HepG2 (cell line): Measurements from ENCODE around the gene EIF4G3. TPM values are rescaled to one million over a fixed set of nuclear protein-coding genes. Genes with fewer than 3 reads are reported as not detected.
A peak's percentile ranks its signal among the peaks of the same experiment; 100 is the strongest.

Source experiments
- ARHGAP35 ChIP-seq: sonication (generic); formaldehyde crosslinking; IDR thresholded peaks from 2 replicates; pipeline ENCODE4 v1.9.0; 2022; ENCODE audit warnings: mild to moderate bottlenecking, inconsistent platforms, moderate library complexity, missing genetic modification reagents, borderline replicate concordance
- ATF1 ChIP-seq: IDR thresholded peaks from 2 replicates; pipeline ENCODE4 v1.6.1; 2016; ENCODE audit warnings: mild to moderate bottlenecking, control low read depth
- BORCS8-MEF2B ChIP-seq: sonication (generic); formaldehyde crosslinking; IDR thresholded peaks from 2 replicates; pipeline ENCODE4 v1.8.0; 2022; ENCODE audit warnings: mild to moderate bottlenecking, missing genetic modification reagents
- FOXP1 ChIP-seq, 2 experiments: fragments of 450-650 bp in 1 of 2; IDR thresholded peaks; 2 replicates each; pipeline ENCODE4 v1.6.1; 2017 to 2018; ENCODE audit warnings: antibody characterized with exemption in 1 of 2
- GTF3A ChIP-seq: sonication (generic); formaldehyde crosslinking; conservative IDR thresholded peaks from 2 replicates; pipeline ENCODE4 v1.4.0; 2020; ENCODE audit warnings: mild to moderate bottlenecking, missing genetic modification reagents
- HMGA1 ChIP-seq: sonication (generic); formaldehyde crosslinking; conservative IDR thresholded peaks from 2 replicates; pipeline ENCODE4 v1.4.0; 2020; ENCODE audit warnings: missing genetic modification reagents
- HNF4G ChIP-seq, 2 experiments: sonication (generic) in 1 of 2; formaldehyde crosslinking in 1 of 2; IDR thresholded peaks; 2 replicates each; pipeline versions ENCODE4 v1.4.0 to v1.6.1; 2011 to 2020; ENCODE audit warnings: borderline replicate concordance in 2 of 2, low read depth in 2 of 2, mild to moderate bottlenecking in 2 of 2, low read length in 1 of 2, missing genetic modification reagents in 1 of 2, moderate library complexity in 1 of 2
- HOXA3 ChIP-seq: sonication (generic); formaldehyde crosslinking; IDR thresholded peaks from 2 replicates; pipeline ENCODE4 v1.5.0; 2020; ENCODE audit warnings: missing genetic modification reagents
- LCORL ChIP-seq, 2 experiments: fragments of 450-650 bp in 1 of 2; sonication (generic) in 1 of 2; formaldehyde crosslinking in 1 of 2; IDR thresholded peaks; 2 replicates each; pipeline versions ENCODE4 v1.5.0 to v1.6.1; 2017 to 2020; ENCODE audit warnings: antibody characterized with exemption in 1 of 2, missing genetic modification reagents in 1 of 2
- LRRFIP1 ChIP-seq: sonication (generic); formaldehyde crosslinking; conservative IDR thresholded peaks from 2 replicates; pipeline ENCODE4 v1.4.0; 2020; ENCODE audit warnings: missing genetic modification reagents
- MAF1 ChIP-seq: sonication (generic); formaldehyde crosslinking; IDR thresholded peaks from 2 replicates; pipeline ENCODE4 v1.5.0; 2020; ENCODE audit warnings: missing genetic modification reagents, borderline replicate concordance
- MAZ ChIP-seq, 2 experiments: sonication (generic) in 1 of 2; formaldehyde crosslinking in 1 of 2; IDR thresholded peaks; 2 replicates each; pipeline versions ENCODE4 v1.5.0 to v1.6.1; 2012 to 2020; ENCODE audit warnings: low read depth in 2 of 2, mild to moderate bottlenecking in 2 of 2, borderline replicate concordance in 1 of 2, improper control_type of control experiment in 1 of 2, low read length in 1 of 2, missing genetic modification reagents in 1 of 2, moderate library complexity in 1 of 2
- NAIF1 ChIP-seq: sonication (generic); formaldehyde crosslinking; IDR thresholded peaks from 2 replicates; pipeline ENCODE4 v1.5.0; 2020; ENCODE audit warnings: mild to moderate bottlenecking, missing genetic modification reagents, borderline replicate concordance
- PAXIP1 ChIP-seq: sonication (generic); formaldehyde crosslinking; conservative IDR thresholded peaks from 2 replicates; pipeline ENCODE4 v1.4.0; 2020; ENCODE audit warnings: mild to moderate bottlenecking, missing genetic modification reagents, moderate library complexity
- SOX5 ChIP-seq: IDR thresholded peaks from 2 replicates; pipeline ENCODE4 v1.6.1; 2016; ENCODE audit warnings: borderline replicate concordance
- SRY ChIP-seq: sonication (generic); formaldehyde crosslinking; IDR thresholded peaks from 2 replicates; pipeline ENCODE4 v1.8.0; 2022; ENCODE audit warnings: mild to moderate bottlenecking, missing genetic modification reagents
- WIZ ChIP-seq: sonication (generic); formaldehyde crosslinking; IDR thresholded peaks from 2 replicates; pipeline ENCODE4 v1.5.1; 2020; ENCODE audit warnings: mild to moderate bottlenecking, missing genetic modification reagents
- ZFP37 ChIP-seq: sonication (generic); formaldehyde crosslinking; IDR thresholded peaks from 2 replicates; pipeline ENCODE4 v1.4.0; 2020; ENCODE audit warnings: missing genetic modification reagents, borderline replicate concordance
- ZNF562 ChIP-seq: sonication (generic); formaldehyde crosslinking; IDR thresholded peaks from 2 replicates; pipeline ENCODE4 v1.8.0; 2022; ENCODE audit warnings: missing genetic modification reagents, borderline replicate concordance
- ZNF670 ChIP-seq: sonication (generic); formaldehyde crosslinking; IDR thresholded peaks from 2 replicates; pipeline ENCODE4 v1.8.0; 2022; ENCODE audit warnings: mild to moderate bottlenecking, missing genetic modification reagents, borderline replicate concordance
- polyA plus RNA-seq, 8 experiments: library from polyadenylated mRNA; depleted of rRNA in 3 of 8; stranded (reverse) in 7 of 8; unstranded in 1 of 8; fragments of >200 nt; fragmentation: Illumina TruSeq in 4 of 8; extraction: Trizol in 4 of 8; gene quantifications; 2 replicates each; pipeline versions ENCODE4 v1.2.1 to v1.2.3, GENCODE V29; 2011 to 2016; ENCODE audit warnings: low read depth in 4 of 8, missing spikeins in 1 of 8, mixed read lengths in 1 of 8; ENCODE audit not compliant: insufficient read depth in 1 of 8
- total RNA-seq, 5 experiments: library from RNA; depleted of rRNA; stranded (reverse); fragments of >200 nt; fragmentation: Illumina TruSeq; extraction: Trizol; gene quantifications; 2 replicates each; pipeline ENCODE4 v1.2.3, GENCODE V29; 2016; ENCODE audit warnings: low read depth in 1 of 5

The EIF4G3 gene
- total and polyA plus RNA-seq, 2 of the 13 experiments (the other 11 are each of a cell fraction or from before 2014, with no cell fraction given): 22.2 to 27.6 TPM

GRCh38 chr1:21022279-21023040 is 154.2 kb downstream of the EIF4G3 start (continued):
- TF ChIP-seq LRRFIP1 (CRISPR knock-in tag) (no peak), WIZ (CRISPR knock-in tag) (no peak), HOXA3 (no peak; the same call in 1 of the 2 replicates), MAZ (IDR thresholded peaks at IDR 0.05; ENCODE audit: borderline replicate concordance, low read depth, low read length) (no peak), MAZ (CRISPR knock-in tag; IDR thresholded peaks at IDR 0.05; ENCODE audit: low read depth) (0 out of 2 replicates have a peak, but pooled peaks have one; percentile 32), NAIF1 (CRISPR knock-in tag) (no peak), ZNF670 (CRISPR knock-in tag) (no peak), SOX5 (peak; percentile 68; the same call in 1 of the 2 replicates), ZFP37 (CRISPR knock-in tag) (no peak), ZNF562 (CRISPR knock-in tag) (no peak), ARHGAP35 (CRISPR knock-in tag) (no peak), BORCS8-MEF2B (CRISPR knock-in tag) (no peak), ATF1 (CRISPR knock-in tag) (peak; percentile 55; the same call in 1 of the 2 replicates), FOXP1 (IDR thresholded peaks at IDR 0.05) (no peak), FOXP1 (CRISPR knock-in tag; IDR thresholded peaks at IDR 0.05) (peak; percentile 81), MAF1 (CRISPR knock-in tag) (no peak), PAXIP1 (CRISPR knock-in tag) (peak; percentile 87), HNF4G (IDR thresholded peaks at IDR 0.05; ENCODE audit: borderline replicate concordance, low read depth, low read length) (no peak), HNF4G (CRISPR knock-in tag; IDR thresholded peaks at IDR 0.05; ENCODE audit: borderline replicate concordance, low read depth) (no peak), GTF3A (CRISPR knock-in tag) (no peak), SRY (CRISPR knock-in tag) (no peak), LCORL (IDR thresholded peaks at IDR 0.05) (no peak), LCORL (CRISPR knock-in tag; IDR thresholded peaks at IDR 0.05) (0 out of 2 replicates have a peak, but pooled peaks have one; percentile 31), HMGA1 (CRISPR knock-in tag) (no peak)
